H1 (cell line): ENCODE measurements around the gene IFTAP. TPM values are rescaled to one million over a fixed set of nuclear protein-coding genes. Genes with fewer than 3 reads are reported as not detected.

ENCODE experiments used
- CTCF ChIA-PET: fragments of 300-600 bp; sonication (Branson Sonifier 250); formaldehyde crosslinking; loops from one replicate; lab custom pipeline; 2021; ENCODE audit not compliant: partially characterized antibody; lab: Charles Lee
- POLR2A ChIA-PET: fragments of 300-600 bp; sonication (Branson Sonifier 250); formaldehyde crosslinking; loops from one replicate; lab custom pipeline; 2021; ENCODE audit warnings: inconsistent platforms; ENCODE audit not compliant: partially characterized antibody; lab: Charles Lee
- DNase-seq, 2 experiments: peaks; one replicate each; pipeline versions ENCODE4 v3.0.0 to v3.0.0-alpha.2; 2010 to 2022; ENCODE audit warnings: low spot score in 2 of 2, low read depth in 1 of 2, mixed read lengths in 1 of 2
- FAIRE-seq: peaks from 2 replicates; lab custom pipeline; 2011; peaks lifted over from hg19 to GRCh38; lab: Jason Lieb, UNC
- H2AFZ ChIP-seq: 2 replicates; pipeline ENCODE4 v1.8.1; 2012; ENCODE audit warnings: low read length, inconsistent platforms
- H2AK5ac ChIP-seq: 2 replicates; pipeline ENCODE4 v1.6.1; 2013; ENCODE audit warnings: low read depth, low read length
- H2BK120ac ChIP-seq: replicated peaks from 2 replicates; pipeline ENCODE3; 2013; ENCODE audit warnings: low read depth, low read length, inconsistent platforms
- H2BK12ac ChIP-seq: 2 replicates; pipeline ENCODE4 v1.6.1; 2013; ENCODE audit warnings: low read depth, low read length
- H2BK15ac ChIP-seq: 2 replicates; pipeline ENCODE4 v1.6.1; 2013; ENCODE audit warnings: low read length
- H2BK20ac ChIP-seq: 2 replicates; pipeline ENCODE4 v1.6.1; 2013; ENCODE audit warnings: low read length
- H2BK5ac ChIP-seq: 2 replicates; pipeline ENCODE4 v1.6.1; 2013; ENCODE audit warnings: low read depth, low read length
- H3K14ac ChIP-seq: 2 replicates; pipeline ENCODE4 v1.6.1; 2013; ENCODE audit warnings: inconsistent platforms; ENCODE audit not compliant: insufficient read length
- H3K18ac ChIP-seq: 2 replicates; pipeline ENCODE4 v1.6.1; 2013; ENCODE audit warnings: low read length; ENCODE audit errors: extremely low read depth
- H3K23ac ChIP-seq: 2 replicates; pipeline ENCODE4 v1.6.1; 2013; ENCODE audit warnings: inconsistent platforms; ENCODE audit not compliant: insufficient read length
- H3K23me2 ChIP-seq: 2 replicates; pipeline ENCODE4 v1.6.1; 2013; ENCODE audit warnings: low read depth, low read length
- H3K27ac ChIP-seq: 2 replicates; pipeline ENCODE4 v1.6.1; 2011; ENCODE audit warnings: low read depth, low read length, inconsistent platforms
- H3K27me3 ChIP-seq, 4 experiments: replicated peaks in 1 of 4; 1 replicate in 1 of 4; 2 replicates in 3 of 4; pipeline versions ENCODE4 v1.6.1 to v1.8.1; 2011 to 2013; ENCODE audit warnings: low read length in 3 of 4, mild to moderate bottlenecking in 3 of 4, inconsistent platforms in 2 of 4, mixed read lengths in 2 of 4, moderate library complexity in 1 of 4; ENCODE audit not compliant: control insufficient read depth in 3 of 4, insufficient read depth in 3 of 4; ENCODE audit errors: extremely low read depth in 1 of 4
- H3K36me3 ChIP-seq, 4 experiments: 2 replicates each; pipeline versions ENCODE4 v1.6.1 to v1.8.1; 2011 to 2013; ENCODE audit warnings: mild to moderate bottlenecking in 4 of 4, low read length in 3 of 4, moderate library complexity in 2 of 4, control low read depth in 1 of 4, inconsistent platforms in 1 of 4; ENCODE audit not compliant: insufficient read depth in 4 of 4, control insufficient read depth in 2 of 4
- H3K4ac ChIP-seq: replicated peaks from 2 replicates; pipeline ENCODE3; 2013; ENCODE audit warnings: low read length, low read depth, mixed read lengths, inconsistent platforms; ENCODE audit not compliant: insufficient read length
- H3K4me1 ChIP-seq, 4 experiments: replicated peaks in 1 of 4; 1 replicate in 1 of 4; 2 replicates in 3 of 4; pipeline versions ENCODE4 v1.6.1 to v1.8.1; 2011 to 2013; ENCODE audit warnings: low read length in 3 of 4, inconsistent platforms in 2 of 4, mixed read lengths in 1 of 4; ENCODE audit not compliant: insufficient read depth in 4 of 4, control insufficient read depth in 3 of 4
- H3K4me2 ChIP-seq, 2 experiments: 2 replicates each; pipeline versions ENCODE4 v1.6.1 to v1.8.1; 2011 to 2013; ENCODE audit warnings: low read depth in 2 of 2, low read length in 2 of 2, control low read depth in 1 of 2, inconsistent platforms in 1 of 2, mild to moderate bottlenecking in 1 of 2; ENCODE audit not compliant: insufficient read depth in 1 of 2
- H3K4me3 ChIP-seq, 4 experiments: fragments of 200-600, 300-600 bp in 1 of 4; sonication (generic), shearing (Covaris generic), sonication (Bioruptor Twin) in 1 of 4; 2 replicates each; pipeline versions ENCODE4 v1.5.1 to v1.8.1; 2011 to 2016; ENCODE audit warnings: low read length in 4 of 4, low read depth in 3 of 4, control low read depth in 2 of 4, inconsistent platforms in 2 of 4, mild to moderate bottlenecking in 2 of 4, mixed read lengths in 1 of 4, moderate library complexity in 1 of 4; ENCODE audit not compliant: insufficient read depth in 2 of 4; ENCODE audit errors: extremely low read depth in 1 of 4
- H3K56ac ChIP-seq: replicated peaks from 2 replicates; pipeline ENCODE3; 2013; ENCODE audit warnings: low read depth, mild to moderate bottlenecking, mixed read lengths, low read length, inconsistent platforms; ENCODE audit not compliant: insufficient read length
- H3K79me1 ChIP-seq: 2 replicates; pipeline ENCODE4 v1.6.1; 2013; ENCODE audit warnings: low read depth, low read length, control low read depth
- H3K79me2 ChIP-seq, 2 experiments: 2 replicates each; pipeline versions ENCODE4 v1.6.1 to v1.8.1; 2012 to 2013; ENCODE audit warnings: low read length in 2 of 2, mild to moderate bottlenecking in 2 of 2, inconsistent platforms in 1 of 2; ENCODE audit not compliant: insufficient read depth in 2 of 2, control insufficient read depth in 1 of 2
- H3K9ac ChIP-seq, 4 experiments: replicated peaks in 1 of 4; 1 replicate in 1 of 4; 2 replicates in 3 of 4; pipeline versions ENCODE4 v1.6.1 to v1.8.1; 2011 to 2013; ENCODE audit warnings: low read depth in 3 of 4, low read length in 3 of 4, control low read depth in 2 of 4, mild to moderate bottlenecking in 2 of 4, moderate library complexity in 2 of 4, inconsistent platforms in 1 of 4; ENCODE audit errors: extremely low read depth in 1 of 4
- H3K9me3 ChIP-seq, 2 experiments: 2 replicates each; pipeline versions ENCODE4 v1.6.1 to v1.8.1; 2012 to 2013; ENCODE audit warnings: mild to moderate bottlenecking in 2 of 2, moderate library complexity in 2 of 2, control low read depth in 1 of 2, inconsistent platforms in 1 of 2, low read depth in 1 of 2, low read length in 1 of 2, mixed read lengths in 1 of 2; ENCODE audit not compliant: insufficient read depth in 2 of 2
- H4K20me1 ChIP-seq, 2 experiments: replicated peaks in 1 of 2; 2 replicates each; pipeline versions ENCODE3 to v1.8.1; 2011 to 2013; ENCODE audit warnings: inconsistent platforms in 2 of 2, low read length in 2 of 2, mild to moderate bottlenecking in 1 of 2; ENCODE audit not compliant: insufficient read depth in 2 of 2, control insufficient read depth in 1 of 2
- H4K5ac ChIP-seq: 2 replicates; pipeline ENCODE4 v1.6.1; 2013; ENCODE audit warnings: low read length, low read depth, mixed read lengths, inconsistent platforms; ENCODE audit not compliant: insufficient read length
- H4K8ac ChIP-seq: 2 replicates; pipeline ENCODE4 v1.8.0; 2013; ENCODE audit warnings: mild to moderate bottlenecking, moderate library complexity, low read length, inconsistent platforms; ENCODE audit not compliant: insufficient read depth; ENCODE audit errors: extremely low read depth
- H4K91ac ChIP-seq: replicated peaks from 2 replicates; pipeline ENCODE3; 2013; ENCODE audit warnings: low read length, mixed read lengths, inconsistent platforms; ENCODE audit not compliant: insufficient read length
- ATF3 ChIP-seq: IDR thresholded peaks from 2 replicates; pipeline ENCODE4 v1.6.1; 2011; ENCODE audit warnings: low read depth, mild to moderate bottlenecking, low read length; ENCODE audit not compliant: insufficient read depth
- BACH1 ChIP-seq: IDR thresholded peaks from 2 replicates; pipeline ENCODE4 v1.6.1; 2012; ENCODE audit warnings: low read length, improper control_type of control experiment
- CEBPB ChIP-seq: IDR thresholded peaks from 2 replicates; pipeline ENCODE4 v1.6.1; 2012; ENCODE audit warnings: low read depth, low read length
- CHD2 ChIP-seq: IDR thresholded peaks from 2 replicates; pipeline ENCODE4 v1.6.1; 2012; ENCODE audit warnings: low read length, improper control_type of control experiment
- CTBP2 ChIP-seq: IDR thresholded peaks from 2 replicates; pipeline ENCODE4 v1.7.0; 2011; ENCODE audit warnings: borderline replicate concordance, mild to moderate bottlenecking, moderate library complexity, mixed read lengths, low read length; ENCODE audit not compliant: insufficient read depth, insufficient read length
- CTCF ChIP-seq, 3 experiments: IDR thresholded peaks; 1 replicate in 2 of 3; 2 replicates in 1 of 3; pipeline versions ENCODE4 v1.5.1 to v1.6.1; 2011; ENCODE audit warnings: low read length in 3 of 3, mild to moderate bottlenecking in 3 of 3, inconsistent platforms in 2 of 3, low read depth in 1 of 3, moderate library complexity in 1 of 3; ENCODE audit not compliant: insufficient read depth in 1 of 3; ENCODE audit errors: control extremely low read depth in 1 of 3
- GABPA ChIP-seq: IDR thresholded peaks from 2 replicates; pipeline ENCODE4 v1.6.1; 2011; ENCODE audit warnings: mild to moderate bottlenecking, low read length, moderate library complexity, borderline replicate concordance; ENCODE audit not compliant: insufficient read depth
- KDM5A ChIP-seq: fragments of 200-600 bp; IDR thresholded peaks from 2 replicates; pipeline ENCODE4 v1.7.1; 2012; ENCODE audit warnings: mild to moderate bottlenecking, low read length, inconsistent platforms, mixed read lengths
- RAD21 ChIP-seq, 2 experiments: IDR thresholded peaks in 1 of 2; conservative IDR thresholded peaks in 1 of 2; 2 replicates each; pipeline ENCODE4 v1.6.1; 2011; ENCODE audit warnings: low read depth in 2 of 2, low read length in 2 of 2, improper control_type of control experiment in 1 of 2, inconsistent platforms in 1 of 2, mild to moderate bottlenecking in 1 of 2, moderate library complexity in 1 of 2
- RBBP5 ChIP-seq: IDR thresholded peaks from 2 replicates; pipeline ENCODE4 v1.7.1; 2012; ENCODE audit warnings: low read depth, mild to moderate bottlenecking, inconsistent platforms, low read length, moderate library complexity, borderline replicate concordance
- SRF ChIP-seq: IDR thresholded peaks from 2 replicates; pipeline ENCODE4 v1.6.1; 2011; ENCODE audit warnings: mild to moderate bottlenecking, low read depth, low read length, moderate library complexity
- polyA plus RNA-seq, 7 experiments: library from polyadenylated mRNA; depleted of rRNA in 3 of 7; stranded (reverse) in 5 of 7; unstranded in 2 of 7; fragments of >200 nt in 5 of 7; fragments of 200-250 nt in 2 of 7; gene quantifications; 1 replicate in 5 of 7; 2 replicates in 1 of 7; 4 replicates in 1 of 7; pipeline versions ENCODE4 v1.2.1 to v1.2.3, GENCODE V29; 2011 to 2013; ENCODE audit warnings: missing spikeins in 2 of 7, mixed read lengths in 2 of 7
- total RNA-seq: library from RNA; stranded (reverse); fragmentation: NEBNext Ultra II Directional; extraction: Animal tissue kit (Norgen Biotek cat#: 25700); gene quantifications from 2 replicates; pipeline ENCODE4 v1.2.1, GENCODE V29; 2021

Gene IFTAP
- total and polyA plus RNA-seq, 2 of the 8 experiments (the other 6 are each of a cell fraction or from before 2014, with no cell fraction given) = 21.2 to 23.9 TPM

GRCh38 chr11:36596880-36597279 is 2.6 kb downstream of the IFTAP start:
- Histone ChIP-seq H3K23me2 (peaks cover 2% of the 10 kb centered on the region; the same call in 1 of the 2 replicates), H3K4ac (no peak overlapping the region), H3K4me3 (no peak overlapping the region), H3K79me1 (no peaks in the 10 kb centered on the region; the same call in 1 of the 2 replicates), H4K91ac (no peak overlapping the region), H3K36me3 (no peaks in the 10 kb centered on the region), H2BK15ac (no peak overlapping the region), H3K9ac (no peak overlapping the region), H2BK12ac (no peak overlapping the region), H3K18ac (no peak overlapping the region), H3K27ac (no peak overlapping the region), H3K9me3 (no peaks in the 10 kb centered on the region), H4K20me1 (no peaks in the 10 kb centered on the region), H4K8ac (no peak overlapping the region), H2AFZ (no peak overlapping the region), H4K5ac (no peak overlapping the region), H3K4me1 (no peaks in the 10 kb centered on the region; a peak in 1 of 7 replicates), H3K79me2 (0 out of 4 replicates have a peak, but pooled peaks cover 0 to 2% of the 10 kb centered on the region in 2 experiments), H3K23ac (no peak overlapping the region), H3K27me3 (peaks cover 0 to 3% (median 0%) of the 10 kb centered on the region in 4 experiments; a peak in 3 of 7 replicates), H2BK120ac (no peak overlapping the region), H3K56ac (no peak overlapping the region), H2AK5ac (no peak overlapping the region), H2BK5ac (no peak overlapping the region), H3K4me2 (no peak overlapping the region), H2BK20ac (no peak overlapping the region), H3K14ac (no peak overlapping the region)
- DNase-seq (no peak), FAIRE-seq (no peak)
- CTCF ChIA-PET = interaction anchor here (0.7 kb wide), 1 partner anchor 857 kb away, joined by 3 read pairs; no protein-coding TSS in a partner anchor
- POLR2A ChIA-PET = no interaction called here
- TF ChIP-seq CEBPB = no peak
- no peak for TF ChIP-seq SRF
- no peak for TF ChIP-seq CHD2
- TF ChIP-seq RBBP5 = no peak
- TF ChIP-seq ATF3 = no peak
- no peak for TF ChIP-seq KDM5A
- TF ChIP-seq BACH1 = no peak
- no peak for TF ChIP-seq RAD21 (IDR thresholded peaks at IDR 0.05 in 1 of 2, conservative IDR thresholded peaks at IDR 0.05 in 1 of 2; ENCODE audit: low read depth in 2 of 2, low read length in 2 of 2)
- TF ChIP-seq GABPA = no peak
- TF ChIP-seq CTBP2 = no peak
- TF ChIP-seq CTCF (IDR thresholded peaks at IDR 0.05; ENCODE audit: control extremely low read depth in 1 of 3, insufficient read depth in 1 of 3, low read depth in 1 of 3, low read length in 3 of 3) = no peak
